ENCODE data around the gene MLLT11. TPM values are rescaled to one million over a fixed set of nuclear protein-coding genes. Genes with fewer than 3 reads are reported as not detected.

Gene MLLT11
- total and polyA plus RNA-seq, 10 of the 15 experiments (the other 5 are each of a cell fraction or from before 2014, with no cell fraction given) = 6.2 to 27.3 (median 9.2) TPM

- POLR2A ChIA-PET = interaction anchor here (1.1 kb wide), 1 partner anchor 8 kb away, joined by 3 read pairs; the partner anchor contains the start of gene C1orf56
- no peak overlapping the region for H3K9ac ChIP-seq (ENCODE audit: control insufficient read depth, insufficient read depth, low read length)
- no TSS peak for BruUV-seq (replicated peaks)
- in situ Hi-C loops (cut with MboI) (no loop called here), intact Hi-C loops (cut with micrococcal nuclease; ENCODE audit: unreplicated experiment) (no loop called here)
- H3K27ac ChIP-seq (ENCODE audit: control insufficient read depth, insufficient read depth) = no peak overlapping the region
- SMC1A ChIA-PET (ENCODE audit: uncharacterized antibody, unreplicated experiment) = interaction anchor here (1.0 kb wide), 1 partner anchor 14 kb away, joined by 3 read pairs; no protein-coding TSS in a partner anchor
- H3K36me3 ChIP-seq (ENCODE audit: control insufficient read depth in 2 of 2, insufficient read depth in 2 of 2, low read length in 1 of 2) = no peaks in the 10 kb centered on the region
- FAIRE-seq (no peak), ATAC-seq (no peak), DNase-seq (ENCODE audit: low read depth, low spot score) (no peak)
- H3K27me3 ChIP-seq (replicated peaks in 1 of 2; ENCODE audit: control insufficient read depth in 2 of 2, insufficient read depth in 2 of 2, low read length in 1 of 2) = no peaks in the 10 kb centered on the region
- no peaks in the 10 kb centered on the region for H3K9me3 ChIP-seq (replicated peaks; ENCODE audit: control insufficient read depth, insufficient read depth, low read length)
- CTCF ChIA-PET = no interaction called here
- 75% methylated on average over 3 of the region's 3 CpGs for WGBS (ENCODE audit: insufficient coverage, insufficient replicate concordance, low lambda C conversion rate, missing lambda C conversion rate)
- H4K20me1 ChIP-seq (ENCODE audit: control insufficient read depth, insufficient read depth) = no peaks in the 10 kb centered on the region
- H3K79me2 ChIP-seq (ENCODE audit: control insufficient read depth, insufficient read depth, low read length) = no peaks in the 10 kb centered on the region
- H2AFZ ChIP-seq (ENCODE audit: control insufficient read depth, low read depth, low read length) = no peak overlapping the region
- H3K4me1 ChIP-seq (ENCODE audit: control insufficient read depth, insufficient read depth, low read length) = no peaks in the 10 kb centered on the region
- H3K4me3 ChIP-seq = no peak overlapping the region
- RAD21 ChIA-PET (ENCODE audit: unreplicated experiment) = no interaction called here
- H3K4me2 ChIP-seq (ENCODE audit: control insufficient read depth, insufficient read depth) = no peak overlapping the region
- TF ChIP-seq PAX8 (IDR thresholded peaks at IDR 0.05) (no peak), ZNF622 (IDR thresholded peaks at IDR 0.05) (no peak), SRF (IDR thresholded peaks at IDR 0.05; ENCODE audit: low read depth in 2 of 2, low read length in 2 of 2) (no peak), YY1 (IDR thresholded peaks at IDR 0.05; ENCODE audit: low read depth, low read length) (no peak), ZNF207 (IDR thresholded peaks at IDR 0.05; ENCODE audit: borderline replicate concordance) (no peak), BRCA1 (IDR thresholded peaks at IDR 0.05; ENCODE audit: low read depth, low read length) (no peak), KDM1A (IDR thresholded peaks at IDR 0.05; ENCODE audit: borderline replicate concordance) (no peak), IKZF2 (IDR thresholded peaks at IDR 0.05) (no peak), BCL11A (IDR thresholded peaks at IDR 0.05; ENCODE audit: low read depth, low read length) (no peak), IKZF1 (conservative IDR thresholded peaks at IDR 0.05) (no peak), SPI1 (IDR thresholded peaks at IDR 0.05; ENCODE audit: borderline replicate concordance, insufficient read depth, low read depth, low read length) (no peak), PML (IDR thresholded peaks at IDR 0.05; ENCODE audit: low read length) (no peak)
- TF ChIP-seq, protein P1, sequence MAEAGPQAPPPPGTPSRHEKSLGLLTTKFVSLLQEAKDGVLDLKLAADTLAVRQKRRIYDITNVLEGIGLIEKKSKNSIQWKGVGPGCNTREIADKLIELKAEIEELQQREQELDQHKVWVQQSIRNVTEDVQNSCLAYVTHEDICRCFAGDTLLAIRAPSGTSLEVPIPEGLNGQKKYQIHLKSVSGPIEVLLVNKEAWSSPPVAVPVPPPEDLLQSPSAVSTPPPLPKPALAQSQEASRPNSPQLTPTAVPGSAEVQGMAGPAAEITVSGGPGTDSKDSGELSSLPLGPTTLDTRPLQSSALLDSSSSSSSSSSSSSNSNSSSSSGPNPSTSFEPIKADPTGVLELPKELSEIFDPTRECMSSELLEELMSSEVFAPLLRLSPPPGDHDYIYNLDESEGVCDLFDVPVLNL (IDR thresholded peaks at IDR 0.05; ENCODE audit: low read depth, low read length) = no peak
- TF ChIP-seq, protein P2, sequence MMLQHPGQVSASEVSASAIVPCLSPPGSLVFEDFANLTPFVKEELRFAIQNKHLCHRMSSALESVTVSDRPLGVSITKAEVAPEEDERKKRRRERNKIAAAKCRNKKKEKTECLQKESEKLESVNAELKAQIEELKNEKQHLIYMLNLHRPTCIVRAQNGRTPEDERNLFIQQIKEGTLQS (IDR thresholded peaks at IDR 0.05; ENCODE audit: borderline replicate concordance, extremely low read depth, low read depth, low read length) = no peak
- TF ChIP-seq, protein P3, sequence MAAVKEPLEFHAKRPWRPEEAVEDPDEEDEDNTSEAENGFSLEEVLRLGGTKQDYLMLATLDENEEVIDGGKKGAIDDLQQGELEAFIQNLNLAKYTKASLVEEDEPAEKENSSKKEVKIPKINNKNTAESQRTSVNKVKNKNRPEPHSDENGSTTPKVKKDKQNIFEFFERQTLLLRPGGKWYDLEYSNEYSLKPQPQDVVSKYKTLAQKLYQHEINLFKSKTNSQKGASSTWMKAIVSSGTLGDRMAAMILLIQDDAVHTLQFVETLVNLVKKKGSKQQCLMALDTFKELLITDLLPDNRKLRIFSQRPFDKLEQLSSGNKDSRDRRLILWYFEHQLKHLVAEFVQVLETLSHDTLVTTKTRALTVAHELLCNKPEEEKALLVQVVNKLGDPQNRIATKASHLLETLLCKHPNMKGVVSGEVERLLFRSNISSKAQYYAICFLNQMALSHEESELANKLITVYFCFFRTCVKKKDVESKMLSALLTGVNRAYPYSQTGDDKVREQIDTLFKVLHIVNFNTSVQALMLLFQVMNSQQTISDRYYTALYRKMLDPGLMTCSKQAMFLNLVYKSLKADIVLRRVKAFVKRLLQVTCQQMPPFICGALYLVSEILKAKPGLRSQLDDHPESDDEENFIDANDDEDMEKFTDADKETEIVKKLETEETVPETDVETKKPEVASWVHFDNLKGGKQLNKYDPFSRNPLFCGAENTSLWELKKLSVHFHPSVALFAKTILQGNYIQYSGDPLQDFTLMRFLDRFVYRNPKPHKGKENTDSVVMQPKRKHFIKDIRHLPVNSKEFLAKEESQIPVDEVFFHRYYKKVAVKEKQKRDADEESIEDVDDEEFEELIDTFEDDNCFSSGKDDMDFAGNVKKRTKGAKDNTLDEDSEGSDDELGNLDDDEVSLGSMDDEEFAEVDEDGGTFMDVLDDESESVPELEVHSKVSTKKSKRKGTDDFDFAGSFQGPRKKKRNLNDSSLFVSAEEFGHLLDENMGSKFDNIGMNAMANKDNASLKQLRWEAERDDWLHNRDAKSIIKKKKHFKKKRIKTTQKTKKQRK (IDR thresholded peaks at IDR 0.05; ENCODE audit: low read depth, low read length) = no peak
- TF ChIP-seq, protein P4, sequence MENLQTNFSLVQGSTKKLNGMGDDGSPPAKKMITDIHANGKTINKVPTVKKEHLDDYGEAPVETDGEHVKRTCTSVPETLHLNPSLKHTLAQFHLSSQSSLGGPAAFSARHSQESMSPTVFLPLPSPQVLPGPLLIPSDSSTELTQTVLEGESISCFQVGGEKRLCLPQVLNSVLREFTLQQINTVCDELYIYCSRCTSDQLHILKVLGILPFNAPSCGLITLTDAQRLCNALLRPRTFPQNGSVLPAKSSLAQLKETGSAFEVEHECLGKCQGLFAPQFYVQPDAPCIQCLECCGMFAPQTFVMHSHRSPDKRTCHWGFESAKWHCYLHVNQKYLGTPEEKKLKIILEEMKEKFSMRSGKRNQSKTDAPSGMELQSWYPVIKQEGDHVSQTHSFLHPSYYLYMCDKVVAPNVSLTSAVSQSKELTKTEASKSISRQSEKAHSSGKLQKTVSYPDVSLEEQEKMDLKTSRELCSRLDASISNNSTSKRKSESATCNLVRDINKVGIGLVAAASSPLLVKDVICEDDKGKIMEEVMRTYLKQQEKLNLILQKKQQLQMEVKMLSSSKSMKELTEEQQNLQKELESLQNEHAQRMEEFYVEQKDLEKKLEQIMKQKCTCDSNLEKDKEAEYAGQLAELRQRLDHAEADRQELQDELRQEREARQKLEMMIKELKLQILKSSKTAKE (IDR thresholded peaks at IDR 0.05; ENCODE audit: low read depth, poor library complexity, severe bottlenecking) = no peak
Observed at GRCh38 chr1:151039521-151039920, 20.7 kb upstream of the MLLT11 start.

Data from GM12878 (cell line).